Measurements from ENCODE around the gene MYO1D.

MYO1D gene

DNA sequence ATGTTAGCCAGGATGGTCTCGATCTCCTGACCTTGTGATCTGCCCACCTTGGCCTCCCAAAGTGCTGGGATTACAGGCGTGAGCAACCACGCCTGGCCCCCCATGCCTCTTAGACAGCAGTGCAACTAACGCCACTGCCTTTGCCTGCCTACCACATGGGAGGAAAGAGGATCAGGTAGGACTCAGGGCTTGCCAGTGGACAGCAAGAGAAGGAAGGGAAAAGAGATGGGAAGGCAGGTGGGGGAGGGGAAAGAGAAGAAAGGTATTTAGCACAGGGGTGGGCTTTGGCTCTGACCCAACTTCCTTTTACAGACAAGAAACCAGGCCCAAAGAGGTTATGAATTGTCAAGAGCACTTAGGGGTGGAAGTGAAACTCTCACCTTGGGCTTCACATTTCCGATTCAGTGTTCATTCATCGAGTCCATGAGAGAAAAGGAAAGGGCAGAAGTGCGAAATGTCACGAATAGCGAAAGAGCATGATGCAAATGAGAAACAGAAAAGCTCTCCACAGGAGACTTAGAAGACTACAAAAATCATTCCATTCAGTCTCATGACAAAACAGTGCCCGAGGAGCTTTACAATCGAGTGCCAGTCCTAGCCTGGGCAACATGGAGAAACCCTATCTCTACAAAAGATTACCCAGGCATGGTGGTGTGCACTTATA, 353.8 kb downstream of the MYO1D start:
- H3K4me3 ChIP-seq (ENCODE audit: low read length): no peak overlapping the region
- DNase-seq (ENCODE audit: low read depth): no peak
- TF ChIP-seq, protein P1, sequence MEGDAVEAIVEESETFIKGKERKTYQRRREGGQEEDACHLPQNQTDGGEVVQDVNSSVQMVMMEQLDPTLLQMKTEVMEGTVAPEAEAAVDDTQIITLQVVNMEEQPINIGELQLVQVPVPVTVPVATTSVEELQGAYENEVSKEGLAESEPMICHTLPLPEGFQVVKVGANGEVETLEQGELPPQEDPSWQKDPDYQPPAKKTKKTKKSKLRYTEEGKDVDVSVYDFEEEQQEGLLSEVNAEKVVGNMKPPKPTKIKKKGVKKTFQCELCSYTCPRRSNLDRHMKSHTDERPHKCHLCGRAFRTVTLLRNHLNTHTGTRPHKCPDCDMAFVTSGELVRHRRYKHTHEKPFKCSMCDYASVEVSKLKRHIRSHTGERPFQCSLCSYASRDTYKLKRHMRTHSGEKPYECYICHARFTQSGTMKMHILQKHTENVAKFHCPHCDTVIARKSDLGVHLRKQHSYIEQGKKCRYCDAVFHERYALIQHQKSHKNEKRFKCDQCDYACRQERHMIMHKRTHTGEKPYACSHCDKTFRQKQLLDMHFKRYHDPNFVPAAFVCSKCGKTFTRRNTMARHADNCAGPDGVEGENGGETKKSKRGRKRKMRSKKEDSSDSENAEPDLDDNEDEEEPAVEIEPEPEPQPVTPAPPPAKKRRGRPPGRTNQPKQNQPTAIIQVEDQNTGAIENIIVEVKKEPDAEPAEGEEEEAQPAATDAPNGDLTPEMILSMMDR (conservative IDR thresholded peaks at IDR 0.05; ENCODE audit: low read depth, low read length): no peak

DNA sequence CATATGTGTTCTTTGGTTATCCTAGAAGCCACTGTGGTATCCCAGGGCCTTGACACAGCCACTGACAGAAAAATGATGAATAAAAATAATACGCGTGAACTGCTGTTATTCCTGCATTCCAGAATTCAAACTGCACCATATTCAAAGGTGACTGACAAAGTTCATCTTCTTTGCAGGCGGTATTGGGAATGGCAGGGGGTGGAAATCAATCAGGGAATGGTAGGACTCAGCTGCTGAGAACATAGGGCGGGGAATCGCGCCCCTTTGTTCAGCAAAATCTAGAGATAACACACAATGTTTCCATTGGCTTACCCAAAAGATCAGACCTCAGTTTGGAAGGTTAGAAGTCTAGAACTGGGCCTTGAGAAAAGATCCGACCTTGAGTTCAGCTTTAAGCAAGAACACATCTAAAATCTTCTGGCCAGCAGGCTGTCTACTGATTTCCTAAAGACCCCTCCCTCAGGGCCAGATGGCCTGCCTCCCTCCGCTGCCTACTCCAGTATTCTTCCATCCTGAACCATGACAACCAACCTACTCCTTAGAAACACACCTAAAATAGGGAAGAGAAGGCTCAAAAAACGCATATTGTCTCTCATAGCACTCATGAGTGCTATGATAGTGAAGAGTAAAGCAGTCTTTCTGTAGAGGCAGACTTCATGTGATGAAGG, 356.1 kb downstream of the MYO1D start:
- TF ChIP-seq, protein P1 (conservative IDR thresholded peaks at IDR 0.05; ENCODE audit: low read depth, low read length): no peak
- H3K4me3 ChIP-seq (ENCODE audit: low read length): no peak overlapping the region
- no peak for DNase-seq (ENCODE audit: low read depth)

DNA sequence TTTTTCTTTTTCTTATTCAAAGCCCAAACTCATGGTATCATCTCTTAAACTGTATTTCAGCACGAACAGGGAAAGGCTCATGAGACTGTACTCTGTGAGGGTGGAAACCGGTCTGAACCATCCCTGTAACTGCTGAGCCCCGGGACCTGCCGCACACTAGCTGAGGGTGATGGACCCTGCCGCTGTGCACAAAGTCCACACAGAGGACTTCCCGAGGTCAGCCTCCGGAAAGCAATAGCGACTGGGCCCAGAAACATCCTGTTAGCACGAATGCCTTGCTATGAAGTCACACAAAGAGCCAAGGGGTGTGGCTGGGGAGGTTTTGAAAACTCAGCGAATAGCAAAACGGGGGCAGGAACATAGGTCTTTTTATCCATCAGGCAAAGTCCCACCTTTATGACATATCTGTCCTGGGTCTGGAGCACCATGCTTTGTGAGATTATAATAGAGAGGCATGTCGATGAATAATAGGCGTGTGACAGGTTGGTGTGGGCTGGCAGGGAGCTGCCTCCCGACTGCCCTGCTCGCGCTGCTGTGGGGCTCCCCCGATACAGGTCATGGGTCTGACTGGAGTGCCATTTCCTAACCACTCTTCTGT, 356.7 kb downstream of the MYO1D start:
- peak overlapping the region; percentile 55 for H3K4me3 ChIP-seq (ENCODE audit: low read length)
- TF ChIP-seq, protein P1 (conservative IDR thresholded peaks at IDR 0.05; ENCODE audit: low read depth, low read length): no peak
- DNase-seq (ENCODE audit: low read depth): no peak

DNA sequence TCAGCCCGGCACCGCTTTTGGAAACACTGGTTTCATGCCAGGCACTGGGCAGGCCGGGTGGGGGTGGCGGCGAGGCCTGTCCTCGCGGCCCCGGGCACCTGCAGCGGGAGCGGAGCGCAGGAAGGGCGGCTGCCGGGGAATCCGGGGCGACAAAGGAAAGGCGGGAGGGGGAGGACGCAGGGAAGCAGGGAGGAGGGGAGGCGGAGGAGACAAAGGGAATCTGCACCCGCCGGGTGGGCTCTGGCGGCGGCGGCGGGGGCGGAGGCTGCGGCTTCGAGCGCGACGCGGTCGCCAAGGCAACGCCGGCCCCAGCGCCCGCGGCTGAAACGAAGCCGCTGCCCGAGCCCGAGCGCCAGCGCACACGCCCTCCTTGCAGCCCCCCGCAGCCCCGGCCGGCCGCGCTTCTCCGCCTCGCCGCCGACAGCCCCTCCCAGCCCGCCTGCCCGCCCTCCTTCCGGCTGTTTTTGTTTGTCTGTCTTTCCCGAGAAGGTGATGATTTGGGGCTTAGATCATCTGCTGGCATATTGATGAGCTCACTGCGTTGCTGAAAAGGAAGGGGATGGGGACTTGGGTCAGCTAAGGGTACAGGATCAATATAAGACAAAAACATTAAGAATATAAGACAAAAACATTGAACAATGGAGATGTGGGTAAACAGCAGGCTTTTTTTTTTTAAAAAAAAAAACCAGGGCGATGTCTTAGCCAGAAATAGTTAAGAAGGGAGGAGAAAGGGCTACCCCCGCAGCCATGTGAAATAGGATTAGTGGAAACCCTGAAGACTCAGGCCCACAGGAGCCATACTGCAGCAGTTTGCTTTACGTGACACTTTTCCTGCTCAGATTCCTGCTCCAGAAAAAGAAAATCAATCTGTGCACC, 357.5 kb downstream of the MYO1D start:
- TF ChIP-seq, protein P1 (conservative IDR thresholded peaks at IDR 0.05; ENCODE audit: low read depth, low read length): no peak
- DNase-seq (ENCODE audit: low read depth): no peak
- H3K4me3 ChIP-seq (ENCODE audit: low read length): peak overlapping the region; percentile 55

DNA sequence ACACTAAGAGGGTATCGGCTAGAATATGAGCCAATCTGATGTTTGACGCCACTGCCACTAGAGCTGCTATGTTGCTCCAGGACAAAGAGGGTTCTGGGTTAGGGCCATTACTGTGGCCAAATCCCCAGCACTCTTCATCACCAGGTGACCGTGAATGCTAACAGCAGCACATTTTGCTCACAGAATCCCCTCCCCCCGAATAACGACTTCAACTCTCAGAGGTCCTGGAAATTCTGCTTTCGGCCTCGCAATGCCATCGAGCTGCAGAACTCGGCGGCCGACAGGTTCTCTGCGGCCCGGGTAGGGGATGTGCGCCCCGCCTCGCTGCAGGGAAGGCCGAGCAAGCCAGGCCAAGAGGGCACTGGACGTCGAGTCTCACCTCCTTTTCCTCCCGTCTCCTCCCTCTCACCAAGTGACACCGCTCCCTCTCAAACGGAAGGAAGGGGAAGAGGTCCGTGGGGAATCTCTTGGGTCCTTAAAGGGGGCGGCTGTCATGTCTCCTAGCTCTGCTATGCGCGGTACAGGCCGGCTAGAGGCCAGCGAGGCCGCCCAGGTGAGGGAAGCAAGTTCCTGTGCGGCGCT, 358.2 kb downstream of the MYO1D start:
- TF ChIP-seq, protein P1 (conservative IDR thresholded peaks at IDR 0.05; ENCODE audit: low read depth, low read length): no peak
- H3K4me3 ChIP-seq (ENCODE audit: low read length): peak overlapping the region; percentile 36
- no peak for DNase-seq (ENCODE audit: low read depth)

DNA sequence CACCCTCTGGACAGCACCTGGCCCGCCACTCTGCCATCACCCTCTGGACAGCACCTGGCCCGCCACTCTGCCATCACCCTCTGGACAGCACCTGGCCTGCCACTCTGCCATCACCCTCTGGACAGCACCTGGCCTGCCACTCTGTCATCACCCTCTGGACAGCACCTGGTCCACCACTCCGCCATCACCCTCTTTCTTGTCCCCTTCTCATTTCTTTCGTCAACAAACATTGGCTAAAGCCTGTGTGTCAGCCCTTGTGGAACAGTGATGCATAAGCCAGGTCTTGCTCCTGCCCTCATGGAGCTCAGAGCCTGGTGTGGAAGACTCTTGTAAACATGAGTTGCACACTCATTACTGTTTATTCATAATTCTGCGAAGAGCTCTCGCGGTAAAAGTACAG, 358.9 kb downstream of the MYO1D start:
- no peak overlapping the region for H3K4me3 ChIP-seq (ENCODE audit: low read length)
- TF ChIP-seq, protein P1 (conservative IDR thresholded peaks at IDR 0.05; ENCODE audit: low read depth, low read length): no peak
- DNase-seq (ENCODE audit: low read depth): no peak
